CD4-positive, alpha-beta T cell treated with Interleukin-2 at 100 ng/mL for 4 hours (primary cell): ENCODE data around the gene ZIC2.
"Not testable (repeated sequence)": the region's sequence is repeated elsewhere in the genome, so short reads cannot be mapped to it uniquely, and the experiment has no call there.

Experiments used
- DNase-seq: peaks from one replicate; pipeline ENCODE4 v3.0.0-alpha.2; 2020; ENCODE audit warnings: low spot score

The ZIC2 gene

GRCh38 chr13:99981735-99982035, at the start of gene ZIC2:
Gene ZIC2, plus strand, starts transcription at chr13:99981784. Its CDS starts 281 bp downstream, at chr13:99982065.
- no peak for DNase-seq

- DNase-seq = no peak
Observed at GRCh38 chr13:99932912-99933311, 48.7 kb upstream of the ZIC2 start.

- no peak for DNase-seq
Observed at GRCh38 chr13:99935772-99936171, 45.8 kb upstream of the ZIC2 start.

GRCh38 chr13:99938635-99939034, 42.9 kb upstream of the ZIC2 start:
- DNase-seq = no peak

- DNase-seq = no peak
Observed at GRCh38 chr13:99941086-99941485, 40.5 kb upstream of the ZIC2 start.

- DNase-seq = no peak
Observed at GRCh38 chr13:99941911-99942310, 39.7 kb upstream of the ZIC2 start.

- DNase-seq = no peak
Observed at GRCh38 chr13:99944102-99944501, 37.5 kb upstream of the ZIC2 start.

GRCh38 chr13:99944606-99945005, 37.0 kb upstream of the ZIC2 start:
- DNase-seq = no peak

GRCh38 chr13:99945515-99945914, 36.1 kb upstream of the ZIC2 start:
- not testable (repeated sequence) for DNase-seq

- no peak for DNase-seq
Observed at GRCh38 chr13:99947666-99948065, 33.9 kb upstream of the ZIC2 start.

GRCh38 chr13:99948411-99948810, 33.2 kb upstream of the ZIC2 start:
- DNase-seq = no peak

- DNase-seq = no peak
Observed at GRCh38 chr13:99948907-99949678, 32.5 kb upstream of the ZIC2 start.

GRCh38 chr13:99949679-99950413, 31.7 kb upstream of the ZIC2 start:
- no peak for DNase-seq

- DNase-seq = not testable (repeated sequence)
Observed at GRCh38 chr13:99951666-99952065, 29.9 kb upstream of the ZIC2 start.

- no peak for DNase-seq
Observed at GRCh38 chr13:99953138-99953755, 28.3 kb upstream of the ZIC2 start.

- no peak for DNase-seq
Observed at GRCh38 chr13:99955107-99955746, 26.4 kb upstream of the ZIC2 start.

- DNase-seq = no peak
Observed at GRCh38 chr13:99955747-99956472, 25.7 kb upstream of the ZIC2 start.

GRCh38 chr13:99956473-99957349, 24.9 kb upstream of the ZIC2 start:
- DNase-seq = no peak

GRCh38 chr13:99958406-99959126, 23.0 kb upstream of the ZIC2 start:
- DNase-seq = no peak

GRCh38 chr13:99959127-99959539, 22.5 kb upstream of the ZIC2 start:
- DNase-seq = no peak
